Prostate gland (tissue), 2 donors: ENCODE data around the gene NFATC3. TPM values are rescaled to one million over a fixed set of nuclear protein-coding genes. Genes with fewer than 3 reads are reported as not detected.

Experiments
- DNase-seq: peaks from one replicate; pipeline ENCODE4 v3.0.0-alpha.2; 2019; ENCODE audit warnings: low spot score
- H3K27ac ChIP-seq, 2 donors: fragments of 200-600 bp; sonication (generic); 2 replicates each; pipeline ENCODE4 v1.5.1; 2017 to 2019
- H3K27me3 ChIP-seq: fragments of 200-600 bp; sonication (generic); replicated peaks from 2 replicates; pipeline ENCODE4 v1.5.1; 2019; ENCODE audit not compliant: insufficient read depth
- H3K36me3 ChIP-seq, 2 donors: fragments of 200-600 bp; sonication (generic); 1 replicate in 1 of 2; 2 replicates in 1 of 2; pipeline versions ENCODE4 v1.5.1 to v1.8.1; 2017 to 2019
- H3K4me1 ChIP-seq: fragments of 200-600 bp; sonication (generic); replicated peaks from 2 replicates; pipeline ENCODE4 v1.5.1; 2019
- H3K4me3 ChIP-seq, 2 donors: fragments of 200-600 bp; sonication (generic); 2 replicates each; pipeline ENCODE4 v1.5.1; 2017 to 2019
- H3K9me3 ChIP-seq: fragments of 200-600 bp; sonication (generic); 2 replicates; pipeline ENCODE4 v1.5.1; 2017
- POLR2A ChIP-seq: fragments of 450-650 bp; IDR thresholded peaks from one replicate; pipeline ENCODE4 v1.6.1; 2016; ENCODE audit warnings: antibody characterized with exemption, mild to moderate bottlenecking
- POLR2AphosphoS5 ChIP-seq: sonication (generic); formaldehyde crosslinking; IDR thresholded peaks from one replicate; pipeline ENCODE4 v1.6.1; 2017; ENCODE audit warnings: antibody characterized with exemption
- WGBS: methylation state at CpG from one replicate; pipeline ENCODE4 v1.1.5; 2018; 5-methylcytosine and 5-hydroxymethylcytosine counted together
- intact Hi-C: fragments of 100-400 bp; cut with DNase I; formaldehyde crosslinking; loops from one replicate; pipeline ENCODE4 v1.14.2; 2022
- microRNA-seq: library from miRNA; unstranded; fragments of <30 nt; microRNA quantifications from one replicate; pipeline ENCODE4, GENCODE V29; 2016
- small RNA-seq, 2 donors: library from RNA; depleted of rRNA; stranded (forward); fragments of <200 nt; gene quantifications; one replicate each; pipeline ENCODE3, GENCODE V24; 2016
- total RNA-seq, 2 donors: library from RNA; depleted of rRNA; stranded (reverse); fragments of >200 nt; gene quantifications; one replicate each; pipeline ENCODE4 v1.1.0, GENCODE V29; 2016
- TF ChIP-seq, protein P1 (sequence below), 4 experiments: fragments of 200-600 bp in 2 of 4; fragments of 450-650 bp in 2 of 4; sonication (generic) in 2 of 4; IDR thresholded peaks; 1 replicate in 3 of 4; 2 replicates in 1 of 4; pipeline ENCODE4 v1.5.1; 2016 to 2019; ENCODE audit warnings: antibody characterized with exemption in 4 of 4, mild to moderate bottlenecking in 2 of 4, moderate library complexity in 2 of 4

Gene NFATC3
- total RNA-seq, 2 donors from 2014 or later = 36.6 to 84.1 TPM

DNA sequence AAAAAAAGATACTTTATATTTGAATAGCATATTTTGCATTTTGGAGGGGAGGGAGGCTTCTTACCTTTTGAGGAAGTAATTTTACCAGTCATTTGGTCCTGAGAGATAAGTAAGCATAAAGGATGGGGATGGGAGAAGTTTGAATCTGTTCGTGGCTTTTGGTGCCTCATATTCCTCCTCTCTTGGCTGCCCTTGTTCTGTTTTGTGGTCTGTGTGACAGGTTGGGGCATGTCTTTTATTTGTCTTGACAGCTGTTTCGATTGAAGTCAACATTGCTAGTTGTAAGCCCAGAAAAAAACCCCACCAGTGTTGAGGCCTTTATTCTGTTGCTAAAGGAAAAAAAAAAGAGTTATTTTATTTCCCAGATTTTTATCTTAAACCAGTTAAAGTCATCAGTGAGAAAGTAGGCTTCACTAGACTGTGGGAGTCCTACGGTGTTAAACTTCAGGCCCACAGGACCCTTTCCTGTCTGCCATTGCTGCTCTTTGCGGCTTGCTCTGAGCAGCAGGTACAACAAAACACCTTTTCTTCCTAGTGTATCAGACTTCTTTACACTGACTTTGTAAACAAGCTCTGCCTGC, 190.5 kb downstream of the NFATC3 start:
- TF ChIP-seq POLR2A (no peak), POLR2AphosphoS5 (peak; percentile 51)
- TF ChIP-seq, protein P1, sequence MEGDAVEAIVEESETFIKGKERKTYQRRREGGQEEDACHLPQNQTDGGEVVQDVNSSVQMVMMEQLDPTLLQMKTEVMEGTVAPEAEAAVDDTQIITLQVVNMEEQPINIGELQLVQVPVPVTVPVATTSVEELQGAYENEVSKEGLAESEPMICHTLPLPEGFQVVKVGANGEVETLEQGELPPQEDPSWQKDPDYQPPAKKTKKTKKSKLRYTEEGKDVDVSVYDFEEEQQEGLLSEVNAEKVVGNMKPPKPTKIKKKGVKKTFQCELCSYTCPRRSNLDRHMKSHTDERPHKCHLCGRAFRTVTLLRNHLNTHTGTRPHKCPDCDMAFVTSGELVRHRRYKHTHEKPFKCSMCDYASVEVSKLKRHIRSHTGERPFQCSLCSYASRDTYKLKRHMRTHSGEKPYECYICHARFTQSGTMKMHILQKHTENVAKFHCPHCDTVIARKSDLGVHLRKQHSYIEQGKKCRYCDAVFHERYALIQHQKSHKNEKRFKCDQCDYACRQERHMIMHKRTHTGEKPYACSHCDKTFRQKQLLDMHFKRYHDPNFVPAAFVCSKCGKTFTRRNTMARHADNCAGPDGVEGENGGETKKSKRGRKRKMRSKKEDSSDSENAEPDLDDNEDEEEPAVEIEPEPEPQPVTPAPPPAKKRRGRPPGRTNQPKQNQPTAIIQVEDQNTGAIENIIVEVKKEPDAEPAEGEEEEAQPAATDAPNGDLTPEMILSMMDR (IDR thresholded peaks at IDR 0.05) = no peak
- H3K4me3 ChIP-seq = no peak overlapping the region
- WGBS = 21% methylated on average over 4 of the region's 4 CpGs
- H3K9me3 ChIP-seq = no peaks in the 10 kb centered on the region
- peaks cover 2% of the 10 kb centered on the region for H3K4me1 ChIP-seq
- H3K36me3 ChIP-seq = no peaks in the 10 kb centered on the region
- H3K27me3 ChIP-seq = no peaks in the 10 kb centered on the region
- peak; percentile 65 for DNase-seq
- H3K27ac ChIP-seq = peak overlapping the region; percentile 68 to 75
- intact Hi-C loops = no loop called here

DNA sequence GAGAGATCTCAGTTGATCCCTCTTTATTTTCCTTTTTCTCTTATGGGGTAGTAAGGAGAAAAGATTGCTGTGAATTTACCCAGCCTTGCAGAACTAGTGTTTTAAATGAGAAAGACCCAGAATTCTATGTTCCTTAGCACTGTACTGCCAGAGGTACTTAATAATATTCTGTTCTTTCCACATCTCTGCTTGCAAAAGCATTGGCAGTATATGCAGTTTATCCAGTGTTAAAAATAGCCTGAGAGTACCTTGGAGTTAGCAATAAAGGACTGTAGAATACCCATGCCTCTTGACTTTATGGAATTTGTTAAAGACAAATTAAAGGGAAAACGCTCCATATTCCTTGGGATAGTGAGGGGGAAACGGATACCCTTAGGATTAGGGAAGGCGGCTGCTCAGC, 191.1 kb downstream of the NFATC3 start:
- Histone ChIP-seq H3K4me3 (no peak overlapping the region), H3K4me1 (peaks cover 2% of the 10 kb centered on the region), H3K27me3 (no peaks in the 10 kb centered on the region), H3K27ac (peak overlapping the region; percentile 68 to 75), H3K36me3 (no peaks in the 10 kb centered on the region), H3K9me3 (no peaks in the 10 kb centered on the region)
- intact Hi-C loops = no loop called here
- no peak for DNase-seq
- TF ChIP-seq POLR2AphosphoS5 = peak; percentile 65
- TF ChIP-seq POLR2A = no peak
- 44% methylated on average over 3 of the region's 3 CpGs for WGBS

Small RNAs within 50 kb of the gene (microRNA-seq; reads per million reads assigned to microRNA genes)
- not detected for gene MIR6773

Small RNAs within 50 kb of the gene (small RNA-seq; reads per million reads assigned to genes)
- gene RF00019 (0 reads per million in 2 donors), gene RF00554 (0 reads per million in 2 donors)

Other genes with a start within 250 kb of the NFATC3 start
- gene THAP11, start 243.1 kb upstream of the NFATC3 start, total RNA-seq = 10 to 100 TPM; 60.2 to 78.6 TPM
- 100 to 1,000 TPM in 1 of 2 donors, 10 to 100 TPM in 1; 61.5 to 234 TPM for gene NUTF2, start 238.4 kb upstream of the NFATC3 start, total RNA-seq
- 10 to 100 TPM; 28.1 to 69.2 TPM for gene CENPT, start 237.7 kb upstream of the NFATC3 start, total RNA-seq
- gene EDC4, start 212.3 kb upstream of the NFATC3 start, total RNA-seq = 10 to 100 TPM; 47.3 to 76.5 TPM
- gene NRN1L, start 200.5 kb upstream of the NFATC3 start, total RNA-seq = 1 to 10 TPM; 4.0 to 4.4 TPM
- 10 to 100 TPM; 16.7 to 53.2 TPM for gene PSKH1, start 192.1 kb upstream of the NFATC3 start, total RNA-seq
- gene CTRL, start 153.5 kb upstream of the NFATC3 start, total RNA-seq = under 1 TPM in 1 of 2 donors, not detected in 1; 0.85 TPM
- gene PSMB10, start 148.5 kb upstream of the NFATC3 start, total RNA-seq = 10 to 100 TPM; 29.9 to 42.5 TPM
- gene LCAT, start 141.2 kb upstream of the NFATC3 start, total RNA-seq = 10 to 100 TPM in 1 of 2 donors, 1 to 10 TPM in 1; 6.9 to 17.4 TPM
- 10 to 100 TPM; 32.6 to 89.1 TPM for gene SLC12A4, start 116.7 kb upstream of the NFATC3 start, total RNA-seq
- gene DPEP3, start 104.9 kb upstream of the NFATC3 start, total RNA-seq = 10 to 100 TPM in 1 of 2 donors, not detected in 1; 49.9 TPM
- gene DPEP2, start 85.9 kb upstream of the NFATC3 start, total RNA-seq = 1 to 10 TPM in 1 of 2 donors, under 1 TPM in 1; 0.41 to 2.4 TPM
- gene DPEP2NB, start 69.5 kb upstream of the NFATC3 start, total RNA-seq = under 1 TPM in 1 of 2 donors, not detected in 1; 0.62 TPM
- 10 to 100 TPM in 1 of 2 donors, 1 to 10 TPM in 1; 7.1 to 16.5 TPM for gene DDX28, start 62.1 kb upstream of the NFATC3 start, total RNA-seq
- gene DUS2, start 62.1 kb upstream of the NFATC3 start, total RNA-seq = 10 to 100 TPM in 1 of 2 donors, 1 to 10 TPM in 1; 7.2 to 14.5 TPM
- 10 to 100 TPM; 24.5 to 48.1 TPM for gene ESRP2, start 150.8 kb downstream of the NFATC3 start, total RNA-seq
- 10 to 100 TPM; 15.7 to 39.5 TPM for gene PLA2G15, start 160.0 kb downstream of the NFATC3 start, total RNA-seq
- 10 to 100 TPM; 12.8 to 30.5 TPM for gene SLC7A6, start 179.2 kb downstream of the NFATC3 start, total RNA-seq
- 10 to 100 TPM in 1 of 2 donors, 1 to 10 TPM in 1; 10.0 to 23.6 TPM for gene SLC7A6OS, start 225.6 kb downstream of the NFATC3 start, total RNA-seq
- 10 to 100 TPM; 45.2 to 77.9 TPM for gene PRMT7, start 225.6 kb downstream of the NFATC3 start, total RNA-seq